Parathyroid adenoma (tissue), 2 donors: ENCODE results near the gene ATF2.
"Not testable (repeated sequence)": the region's sequence is repeated elsewhere in the genome, so short reads cannot be mapped to it uniquely, and the experiment has no call there.

Experiments
- H2AFZ ChIP-seq: fragments of 300-600 bp; sonication (generic); one replicate; pipeline ENCODE4 v1.7.0; 2017; ENCODE audit warnings: antibody characterized with exemption, mild to moderate bottlenecking
- H3K27ac ChIP-seq: fragments of 300-600 bp; sonication (generic); one replicate; pipeline ENCODE4 v1.7.0; 2017
- H3K27me3 ChIP-seq: fragments of 300-600 bp; sonication (generic); one replicate; pipeline ENCODE4 v1.7.0; 2017; ENCODE audit warnings: low read length; ENCODE audit not compliant: control insufficient read depth, insufficient read depth
- H3K36me3 ChIP-seq: fragments of 300-600 bp; sonication (generic); one replicate; pipeline ENCODE4 v1.7.0; 2017; ENCODE audit warnings: low read length; ENCODE audit not compliant: control insufficient read depth, insufficient read depth
- H3K4me1 ChIP-seq: fragments of 300-600 bp; sonication (generic); one replicate; pipeline ENCODE4 v1.7.0; 2017; ENCODE audit warnings: control low read depth
- H3K4me2 ChIP-seq: fragments of 300-600 bp; sonication (generic); one replicate; pipeline ENCODE4 v1.7.0; 2017; ENCODE audit warnings: low read length
- H3K4me3 ChIP-seq: fragments of 300-600 bp; sonication (generic); one replicate; pipeline ENCODE4 v1.7.0; 2017; ENCODE audit warnings: low read depth, low read length
- H3K79me2 ChIP-seq: fragments of 300-600 bp; sonication (generic); one replicate; pipeline ENCODE4 v1.7.0; 2017; ENCODE audit warnings: control low read depth
- H3K9ac ChIP-seq: fragments of 300-600 bp; sonication (generic); one replicate; pipeline ENCODE4 v1.7.0; 2017; ENCODE audit warnings: mild to moderate bottlenecking
- H3K9me3 ChIP-seq: fragments of 300-600 bp; sonication (generic); one replicate; pipeline ENCODE4 v1.7.0; 2017; ENCODE audit warnings: low read length; ENCODE audit not compliant: control insufficient read depth
- TF ChIP-seq, protein P1 (sequence below): fragments of 300-600 bp; sonication (generic); IDR thresholded peaks from one replicate; pipeline ENCODE4 v1.7.0; 2017; ENCODE audit warnings: antibody characterized with exemption, mild to moderate bottlenecking
- donor health status: primary hyperparathyroidism.

The ATF2 gene

DNA sequence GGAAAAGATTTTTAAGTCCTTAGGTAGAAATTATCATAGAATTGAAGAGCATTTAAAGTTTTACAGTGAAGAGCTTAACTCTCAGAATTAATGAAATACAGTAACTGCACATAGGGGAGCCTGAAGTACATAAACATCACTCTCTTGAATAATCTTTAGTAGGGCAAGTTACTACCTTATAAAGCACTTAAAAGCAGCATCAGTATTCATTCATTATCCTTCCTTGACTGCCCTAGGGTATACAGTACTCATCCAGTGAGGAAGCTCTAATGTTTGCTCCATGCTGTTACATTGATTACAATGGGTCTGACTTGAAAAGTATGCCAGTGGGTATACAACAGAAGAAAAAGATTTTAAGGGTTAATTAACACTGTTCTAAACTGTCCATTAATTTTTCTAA lies 66.5 kb downstream of the ATF2 start:
- no peaks in the 10 kb centered on the region for H3K36me3 ChIP-seq
- H2AFZ ChIP-seq: no peak overlapping the region
- H3K9ac ChIP-seq: no peak overlapping the region
- H3K9me3 ChIP-seq: no peaks in the 10 kb centered on the region
- TF ChIP-seq, protein P1, sequence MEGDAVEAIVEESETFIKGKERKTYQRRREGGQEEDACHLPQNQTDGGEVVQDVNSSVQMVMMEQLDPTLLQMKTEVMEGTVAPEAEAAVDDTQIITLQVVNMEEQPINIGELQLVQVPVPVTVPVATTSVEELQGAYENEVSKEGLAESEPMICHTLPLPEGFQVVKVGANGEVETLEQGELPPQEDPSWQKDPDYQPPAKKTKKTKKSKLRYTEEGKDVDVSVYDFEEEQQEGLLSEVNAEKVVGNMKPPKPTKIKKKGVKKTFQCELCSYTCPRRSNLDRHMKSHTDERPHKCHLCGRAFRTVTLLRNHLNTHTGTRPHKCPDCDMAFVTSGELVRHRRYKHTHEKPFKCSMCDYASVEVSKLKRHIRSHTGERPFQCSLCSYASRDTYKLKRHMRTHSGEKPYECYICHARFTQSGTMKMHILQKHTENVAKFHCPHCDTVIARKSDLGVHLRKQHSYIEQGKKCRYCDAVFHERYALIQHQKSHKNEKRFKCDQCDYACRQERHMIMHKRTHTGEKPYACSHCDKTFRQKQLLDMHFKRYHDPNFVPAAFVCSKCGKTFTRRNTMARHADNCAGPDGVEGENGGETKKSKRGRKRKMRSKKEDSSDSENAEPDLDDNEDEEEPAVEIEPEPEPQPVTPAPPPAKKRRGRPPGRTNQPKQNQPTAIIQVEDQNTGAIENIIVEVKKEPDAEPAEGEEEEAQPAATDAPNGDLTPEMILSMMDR: no peak
- H3K4me3 ChIP-seq: no peak overlapping the region
- peaks cover 2% of the 10 kb centered on the region for H3K79me2 ChIP-seq
- H3K27me3 ChIP-seq: no peaks in the 10 kb centered on the region
- no peak overlapping the region for H3K27ac ChIP-seq
- no peaks in the 10 kb centered on the region for H3K4me1 ChIP-seq
- H3K4me2 ChIP-seq: no peak overlapping the region

DNA sequence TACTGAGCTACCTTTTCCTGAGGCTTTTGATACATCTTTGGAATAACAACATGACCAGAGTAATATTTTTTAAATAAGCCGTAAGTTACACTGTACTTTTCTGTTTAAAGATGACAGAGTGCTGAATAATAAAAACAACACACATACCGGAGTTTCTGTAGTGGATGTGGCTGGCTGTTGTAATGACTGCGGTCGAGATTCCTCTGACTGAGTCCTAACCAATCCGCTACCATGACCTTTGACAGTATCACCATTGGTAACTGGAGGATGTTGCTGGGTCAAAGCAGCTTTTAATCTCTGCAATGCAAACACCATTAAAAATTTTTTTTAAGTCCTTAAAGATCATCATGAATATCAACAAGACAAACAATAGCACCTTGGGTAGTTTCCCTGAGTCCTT lies 70.7 kb downstream of the ATF2 start:
- H3K27ac ChIP-seq: no peak overlapping the region
- H3K9me3 ChIP-seq: no peaks in the 10 kb centered on the region
- no peaks in the 10 kb centered on the region for H3K79me2 ChIP-seq
- H3K4me3 ChIP-seq: no peak overlapping the region
- no peaks in the 10 kb centered on the region for H3K4me1 ChIP-seq
- H3K36me3 ChIP-seq: no peaks in the 10 kb centered on the region
- TF ChIP-seq, protein P1: no peak
- H3K27me3 ChIP-seq: no peaks in the 10 kb centered on the region
- no peak overlapping the region for H2AFZ ChIP-seq
- H3K4me2 ChIP-seq: no peak overlapping the region
- no peak overlapping the region for H3K9ac ChIP-seq

DNA sequence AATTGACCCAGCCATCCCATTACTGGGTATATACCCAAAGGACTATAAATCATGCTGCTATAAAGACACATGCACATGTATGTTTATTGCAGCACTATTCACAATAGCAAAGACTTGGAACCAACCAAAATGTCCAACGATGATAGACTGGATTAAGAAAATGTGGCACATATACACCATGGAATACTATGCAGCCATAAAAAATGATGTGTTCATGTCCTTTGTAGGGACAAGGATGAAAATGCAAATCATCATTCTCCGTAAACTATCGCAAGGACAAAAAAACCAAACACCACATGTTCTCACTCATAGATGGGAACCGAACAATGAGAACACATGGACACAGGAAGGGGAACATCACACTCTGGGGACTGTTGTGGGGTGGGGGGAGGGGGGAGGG lies 83.9 kb downstream of the ATF2 start:
- not testable (repeated sequence) for H3K27me3 ChIP-seq, H3K36me3 ChIP-seq, H3K79me2 ChIP-seq, H3K4me3 ChIP-seq, H3K9ac ChIP-seq, H3K4me1 ChIP-seq, H3K27ac ChIP-seq, H3K4me2 ChIP-seq, H3K9me3 ChIP-seq, H2AFZ ChIP-seq

DNA sequence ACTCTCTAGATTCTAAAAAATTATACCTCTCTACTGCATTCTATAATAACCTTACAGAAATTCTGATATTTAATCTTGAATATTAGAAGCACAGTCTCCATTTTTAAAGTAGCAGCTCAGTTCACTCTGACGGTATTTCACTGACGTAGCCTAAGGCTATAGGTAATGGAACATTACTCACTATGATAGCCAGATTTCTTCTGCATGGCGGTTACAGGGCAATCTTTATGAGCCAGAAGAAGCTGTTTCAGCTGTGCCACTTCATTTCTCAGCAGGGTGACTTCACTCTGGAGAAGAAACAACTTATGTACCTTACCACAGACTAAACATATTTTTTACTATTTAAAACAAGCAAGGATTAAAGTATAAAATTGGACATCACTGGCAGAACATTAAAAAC lies 87.5 kb downstream of the ATF2 start:
- Histone ChIP-seq H3K27me3 (no peaks in the 10 kb centered on the region), H3K4me3 (no peak overlapping the region), H3K9ac (no peak overlapping the region), H3K9me3 (no peaks in the 10 kb centered on the region), H3K27ac (no peak overlapping the region), H3K4me2 (no peak overlapping the region), H3K4me1 (no peaks in the 10 kb centered on the region), H3K79me2 (no peaks in the 10 kb centered on the region), H3K36me3 (no peaks in the 10 kb centered on the region), H2AFZ (no peak overlapping the region)
- TF ChIP-seq, protein P1: no peak

DNA sequence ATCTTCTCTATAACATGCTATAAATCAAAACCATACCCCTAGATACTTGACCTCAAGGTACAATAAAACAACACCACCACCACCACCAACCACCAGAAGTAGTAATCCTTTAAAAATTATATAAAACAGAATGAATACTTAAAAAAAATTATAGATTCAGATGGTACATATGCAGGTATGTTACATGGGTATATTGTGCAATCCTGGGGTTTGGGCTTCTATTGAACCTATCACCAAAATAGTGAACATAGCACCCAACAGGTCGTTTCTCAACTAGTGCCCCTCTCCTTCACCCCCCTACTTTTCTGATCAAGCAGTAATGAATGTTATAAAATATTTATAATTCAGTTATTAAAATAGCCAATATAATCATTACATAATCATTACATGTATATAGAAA lies 91.7 kb downstream of the ATF2 start:
- TF ChIP-seq, protein P1: no peak
- Histone ChIP-seq H3K79me2 (no peaks in the 10 kb centered on the region), H3K27ac (no peak overlapping the region), H2AFZ (no peak overlapping the region), H3K36me3 (no peaks in the 10 kb centered on the region), H3K9me3 (no peaks in the 10 kb centered on the region), H3K4me3 (no peak overlapping the region), H3K4me2 (no peak overlapping the region), H3K4me1 (no peaks in the 10 kb centered on the region), H3K9ac (no peak overlapping the region), H3K27me3 (no peaks in the 10 kb centered on the region)
